ENCODE results near the gene MIGA1. TPM values are rescaled to one million over a fixed set of nuclear protein-coding genes. Genes with fewer than 3 reads are reported as not detected.

Gene MIGA1
- total and polyA plus RNA-seq, 8 donors: 1.6 to 40.6 (median 7.5) TPM

GRCh38 chr1:77926561-77927357, 147.3 kb downstream of the MIGA1 start:
- intact Hi-C loops (cut with DNase I; ENCODE audit: low total_unique reads): no loop called here
- no peak overlapping the region for H3K27ac ChIP-seq
- no peaks in the 10 kb centered on the region for H3K9me3 ChIP-seq
- DNase-seq: no peak
- no peaks in the 10 kb centered on the region for H3K4me1 ChIP-seq
- peak overlapping the region in 1 of 4 donors; percentile 1 for H3K4me3 ChIP-seq
- no peak for TF ChIP-seq POLR2A (IDR thresholded peaks at IDR 0.05)
- TF ChIP-seq, protein P1, sequence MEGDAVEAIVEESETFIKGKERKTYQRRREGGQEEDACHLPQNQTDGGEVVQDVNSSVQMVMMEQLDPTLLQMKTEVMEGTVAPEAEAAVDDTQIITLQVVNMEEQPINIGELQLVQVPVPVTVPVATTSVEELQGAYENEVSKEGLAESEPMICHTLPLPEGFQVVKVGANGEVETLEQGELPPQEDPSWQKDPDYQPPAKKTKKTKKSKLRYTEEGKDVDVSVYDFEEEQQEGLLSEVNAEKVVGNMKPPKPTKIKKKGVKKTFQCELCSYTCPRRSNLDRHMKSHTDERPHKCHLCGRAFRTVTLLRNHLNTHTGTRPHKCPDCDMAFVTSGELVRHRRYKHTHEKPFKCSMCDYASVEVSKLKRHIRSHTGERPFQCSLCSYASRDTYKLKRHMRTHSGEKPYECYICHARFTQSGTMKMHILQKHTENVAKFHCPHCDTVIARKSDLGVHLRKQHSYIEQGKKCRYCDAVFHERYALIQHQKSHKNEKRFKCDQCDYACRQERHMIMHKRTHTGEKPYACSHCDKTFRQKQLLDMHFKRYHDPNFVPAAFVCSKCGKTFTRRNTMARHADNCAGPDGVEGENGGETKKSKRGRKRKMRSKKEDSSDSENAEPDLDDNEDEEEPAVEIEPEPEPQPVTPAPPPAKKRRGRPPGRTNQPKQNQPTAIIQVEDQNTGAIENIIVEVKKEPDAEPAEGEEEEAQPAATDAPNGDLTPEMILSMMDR (IDR thresholded peaks at IDR 0.05): no peak
- no peak for TF ChIP-seq POLR2AphosphoS5 (IDR thresholded peaks at IDR 0.05)
- no peak for TF ChIP-seq EP300 (IDR thresholded peaks at IDR 0.05)
- 65 to 76% (median 70%) methylated on average over 13 of the region's 13 CpGs for WGBS, 5 donors
- H3K36me3 ChIP-seq: peaks cover 16 to 62% (median 32%) of the 10 kb centered on the region in 4 donors
- H3K27me3 ChIP-seq: no peaks in the 10 kb centered on the region

DNA sequence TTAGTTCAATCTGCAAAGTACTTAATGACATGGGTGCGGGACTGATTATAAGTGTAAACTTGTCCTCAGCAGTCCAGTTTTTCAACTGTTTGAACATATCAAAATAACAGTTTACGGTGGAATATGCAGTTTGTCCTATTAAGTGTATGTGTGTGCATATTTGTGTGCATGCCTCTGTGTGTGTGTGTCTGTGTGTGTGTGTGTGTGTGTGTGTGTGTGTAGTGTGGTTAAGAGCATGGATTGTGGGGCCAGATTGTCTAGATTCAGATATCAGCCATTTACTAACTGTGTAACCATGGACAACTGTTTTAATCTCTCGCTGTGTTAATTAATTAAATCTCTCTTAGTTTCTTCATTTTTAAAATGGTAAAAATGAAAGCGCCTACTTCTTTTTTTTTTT, 148.0 kb downstream of the MIGA1 start:
- Histone ChIP-seq H3K27me3 (no peaks in the 10 kb centered on the region), H3K4me3 (no peak overlapping the region), H3K27ac (no peak overlapping the region), H3K4me1 (no peaks in the 10 kb centered on the region), H3K9me3 (no peaks in the 10 kb centered on the region), H3K36me3 (peaks cover 16 to 63% (median 33%) of the 10 kb centered on the region in 4 donors)
- no peak for DNase-seq
- WGBS, 5 donors: 52 to 73% (median 65%) methylated on average over 4 of the region's 4 CpGs
- intact Hi-C loops (cut with DNase I; ENCODE audit: low total_unique reads): no loop called here
- TF ChIP-seq POLR2AphosphoS5 (IDR thresholded peaks at IDR 0.05): no peak
- TF ChIP-seq, protein P1 (IDR thresholded peaks at IDR 0.05): no peak
- no peak for TF ChIP-seq POLR2A (IDR thresholded peaks at IDR 0.05)
- no peak for TF ChIP-seq EP300 (IDR thresholded peaks at IDR 0.05)

Other genes with a start within 250 kb of the MIGA1 start
- 100 to 1,000 TPM in 3 of 5 donors, 10 to 100 TPM in 2; 12.2 to 167 (median 103) TPM for gene ZZZ3, start 97.0 kb upstream of the MIGA1 start, total RNA-seq
- 10 to 100 TPM in 1 of 3 donors, 1 to 10 TPM in 2; 9.1 to 10.7 (median 9.6) TPM for gene ZZZ3, start 97.0 kb upstream of the MIGA1 start, polyA plus RNA-seq
- 100 to 1,000 TPM in 2 of 5 donors, 10 to 100 TPM in 3; 51.8 to 174 (median 89.3) TPM for gene USP33, start 19.8 kb upstream of the MIGA1 start, total RNA-seq
- 10 to 100 TPM; 17.3 to 19.1 (median 17.4) TPM for gene USP33, start 19.8 kb upstream of the MIGA1 start, polyA plus RNA-seq
- 10 to 100 TPM; 26.6 to 64.3 (median 45.9) TPM for gene NEXN, start 109.0 kb downstream of the MIGA1 start, total RNA-seq
- gene NEXN, start 109.0 kb downstream of the MIGA1 start, polyA plus RNA-seq: 10 to 100 TPM; 12.7 to 18.7 (median 15.5) TPM
- gene FUBP1, start 199.4 kb downstream of the MIGA1 start, total RNA-seq: 100 to 1,000 TPM in 3 of 5 donors, 10 to 100 TPM in 2; 39.4 to 394 (median 110) TPM
- gene FUBP1, start 199.4 kb downstream of the MIGA1 start, polyA plus RNA-seq: 10 to 100 TPM; 25.6 to 48.0 (median 39.3) TPM
- 10 to 100 TPM in 4 of 5 donors, 1 to 10 TPM in 1; 7.2 to 65.7 (median 19.2) TPM for gene DNAJB4, start 225.3 kb downstream of the MIGA1 start, total RNA-seq
- gene DNAJB4, start 225.3 kb downstream of the MIGA1 start, polyA plus RNA-seq: 10 to 100 TPM in 2 of 3 donors, 1 to 10 TPM in 1; 7.3 to 13.1 (median 12.3) TPM